GOT3 (cell line): ENCODE results near the gene RHOD.

Experiments
- DNase-seq: peaks from one replicate; lab custom pipeline; 2025; ENCODE audit warnings: mixed read lengths; lab: John Stamatoyannopoulos, UW

RHOD gene

GRCh38 chr11:67117672-67118180 is 61.1 kb downstream of the RHOD start:
- no peak for DNase-seq

GRCh38 chr11:67118181-67118766 is 61.6 kb downstream of the RHOD start:
- DNase-seq = no peak

- peak; percentile 95 for DNase-seq
Measured at GRCh38 chr11:67118801-67119584, 62.3 kb downstream of the RHOD start, which contains the start of gene KDM2A. TSS of gene KDM2A (plus strand) at chr11:67119263. CDS start at chr11:67121317, 2,054 bp downstream.

- no peak for DNase-seq
Measured at GRCh38 chr11:67119585-67120391, 63.1 kb downstream of the RHOD start.

GRCh38 chr11:67120456-67120855 is 63.8 kb downstream of the RHOD start:
- DNase-seq = no peak

- DNase-seq = no peak
Measured at GRCh38 chr11:67120881-67121710, 64.4 kb downstream of the RHOD start.
